Measurements from ENCODE around the gene DDX23.

Gene DDX23

DNA sequence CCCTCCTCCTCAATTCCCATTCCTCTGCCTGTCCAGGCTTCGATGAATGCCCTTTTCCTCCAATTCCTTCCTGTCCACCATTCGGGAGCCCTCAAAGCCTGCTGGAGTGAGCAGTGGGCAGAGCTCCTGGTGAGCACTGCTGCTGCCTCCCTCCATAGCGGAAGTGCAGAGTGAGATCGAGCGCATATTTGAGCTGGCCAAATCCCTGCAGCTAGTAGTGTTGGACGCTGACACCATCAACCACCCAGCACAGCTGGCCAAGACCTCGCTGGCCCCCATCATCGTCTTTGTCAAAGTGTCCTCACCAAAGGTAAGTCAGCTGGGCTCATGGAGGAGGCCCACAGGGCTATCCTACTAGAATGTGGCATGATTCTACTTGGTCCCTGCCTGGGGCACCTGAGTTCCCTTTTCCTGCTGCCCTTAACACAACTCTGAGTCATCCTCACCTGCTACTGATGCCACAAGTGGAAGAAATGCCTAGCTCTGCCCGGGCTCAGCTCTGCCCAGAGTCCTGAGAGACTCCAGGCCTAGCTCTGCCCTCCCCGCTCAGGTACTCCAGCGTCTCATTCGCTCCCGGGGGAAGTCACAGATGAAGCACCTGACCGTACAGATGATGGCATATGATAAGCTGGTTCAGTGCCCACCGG is 25.6 kb downstream of the DDX23 start:
- TF ChIP-seq, protein P1, sequence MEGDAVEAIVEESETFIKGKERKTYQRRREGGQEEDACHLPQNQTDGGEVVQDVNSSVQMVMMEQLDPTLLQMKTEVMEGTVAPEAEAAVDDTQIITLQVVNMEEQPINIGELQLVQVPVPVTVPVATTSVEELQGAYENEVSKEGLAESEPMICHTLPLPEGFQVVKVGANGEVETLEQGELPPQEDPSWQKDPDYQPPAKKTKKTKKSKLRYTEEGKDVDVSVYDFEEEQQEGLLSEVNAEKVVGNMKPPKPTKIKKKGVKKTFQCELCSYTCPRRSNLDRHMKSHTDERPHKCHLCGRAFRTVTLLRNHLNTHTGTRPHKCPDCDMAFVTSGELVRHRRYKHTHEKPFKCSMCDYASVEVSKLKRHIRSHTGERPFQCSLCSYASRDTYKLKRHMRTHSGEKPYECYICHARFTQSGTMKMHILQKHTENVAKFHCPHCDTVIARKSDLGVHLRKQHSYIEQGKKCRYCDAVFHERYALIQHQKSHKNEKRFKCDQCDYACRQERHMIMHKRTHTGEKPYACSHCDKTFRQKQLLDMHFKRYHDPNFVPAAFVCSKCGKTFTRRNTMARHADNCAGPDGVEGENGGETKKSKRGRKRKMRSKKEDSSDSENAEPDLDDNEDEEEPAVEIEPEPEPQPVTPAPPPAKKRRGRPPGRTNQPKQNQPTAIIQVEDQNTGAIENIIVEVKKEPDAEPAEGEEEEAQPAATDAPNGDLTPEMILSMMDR (IDR thresholded peaks at IDR 0.05; ENCODE audit: extremely low read depth, insufficient read depth, missing control alignments), result no peak
- no peak for DNase-seq (ENCODE audit: low spot score)
- in situ Hi-C loops (cut with MboI; ENCODE audit: low pct_unique_long_range_greater_than_20kb, low sequenced_read_pairs, unreplicated experiment), result no loop called here

DNA sequence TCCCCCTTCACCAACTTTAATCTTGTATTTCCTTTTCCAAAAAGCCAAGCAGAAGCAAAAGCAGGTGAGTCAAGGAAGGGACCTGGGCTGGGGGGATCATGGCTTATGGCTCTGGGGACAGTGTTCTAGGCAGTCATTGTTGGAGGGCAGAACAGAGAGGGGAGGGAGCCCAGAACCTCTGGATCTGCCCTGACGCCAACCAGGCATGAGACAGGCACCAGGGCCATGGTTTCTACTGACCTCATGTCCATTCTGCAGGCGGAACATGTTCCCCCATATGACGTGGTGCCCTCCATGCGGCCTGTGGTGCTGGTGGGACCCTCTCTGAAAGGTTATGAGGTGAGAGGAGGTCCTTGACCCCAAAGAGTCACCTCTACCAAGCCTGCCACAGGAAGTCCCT is 27.1 kb downstream of the DDX23 start:
- in situ Hi-C loops (cut with MboI; ENCODE audit: low pct_unique_long_range_greater_than_20kb, low sequenced_read_pairs, unreplicated experiment), result no loop called here
- no peak for DNase-seq (ENCODE audit: low spot score)
- TF ChIP-seq, protein P1 (IDR thresholded peaks at IDR 0.05; ENCODE audit: extremely low read depth, insufficient read depth, missing control alignments), result no peak

DNA sequence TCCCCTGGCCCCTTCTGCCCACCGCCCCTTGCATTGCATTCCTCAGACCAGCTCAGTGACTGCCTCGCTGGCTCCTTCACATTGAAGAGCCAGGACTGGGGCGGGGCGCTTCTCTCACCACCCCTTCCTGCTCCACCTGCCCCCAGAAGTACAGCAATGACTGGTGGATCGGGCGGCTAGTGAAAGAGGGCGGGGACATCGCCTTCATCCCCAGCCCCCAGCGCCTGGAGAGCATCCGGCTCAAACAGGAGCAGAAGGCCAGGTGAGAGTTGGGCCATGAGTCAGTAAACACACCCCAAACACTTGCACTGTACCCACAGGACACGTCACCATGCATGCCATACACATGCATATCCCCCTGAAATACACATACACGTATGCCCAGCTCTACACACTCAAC is 27.9 kb downstream of the DDX23 start:
- no peak for DNase-seq (ENCODE audit: low spot score)
- in situ Hi-C loops (cut with MboI; ENCODE audit: low pct_unique_long_range_greater_than_20kb, low sequenced_read_pairs, unreplicated experiment), result no loop called here
- TF ChIP-seq, protein P1 (IDR thresholded peaks at IDR 0.05; ENCODE audit: extremely low read depth, insufficient read depth, missing control alignments), result no peak

DNA sequence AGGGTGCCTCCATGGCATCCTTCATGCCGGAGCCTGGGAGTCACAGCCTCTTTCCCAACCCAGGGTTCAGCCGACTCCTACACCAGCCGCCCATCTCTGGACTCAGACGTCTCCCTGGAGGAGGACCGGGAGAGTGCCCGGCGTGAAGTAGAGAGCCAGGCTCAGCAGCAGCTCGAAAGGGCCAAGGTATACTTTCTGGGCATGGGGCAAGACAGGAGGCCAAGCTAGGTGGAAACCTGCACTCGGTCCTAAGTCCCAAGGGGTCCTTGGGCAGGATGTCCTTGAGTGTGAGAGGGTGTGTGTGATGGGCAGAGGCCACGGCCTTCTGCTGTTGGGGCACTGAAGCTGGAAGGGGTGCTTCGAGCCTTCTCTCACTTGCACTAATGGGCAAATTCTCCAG is 28.7 kb downstream of the DDX23 start:
- DNase-seq (ENCODE audit: low spot score), result no peak
- TF ChIP-seq, protein P1 (IDR thresholded peaks at IDR 0.05; ENCODE audit: extremely low read depth, insufficient read depth, missing control alignments), result no peak
- in situ Hi-C loops (cut with MboI; ENCODE audit: low pct_unique_long_range_greater_than_20kb, low sequenced_read_pairs, unreplicated experiment), result no loop called here

DNA sequence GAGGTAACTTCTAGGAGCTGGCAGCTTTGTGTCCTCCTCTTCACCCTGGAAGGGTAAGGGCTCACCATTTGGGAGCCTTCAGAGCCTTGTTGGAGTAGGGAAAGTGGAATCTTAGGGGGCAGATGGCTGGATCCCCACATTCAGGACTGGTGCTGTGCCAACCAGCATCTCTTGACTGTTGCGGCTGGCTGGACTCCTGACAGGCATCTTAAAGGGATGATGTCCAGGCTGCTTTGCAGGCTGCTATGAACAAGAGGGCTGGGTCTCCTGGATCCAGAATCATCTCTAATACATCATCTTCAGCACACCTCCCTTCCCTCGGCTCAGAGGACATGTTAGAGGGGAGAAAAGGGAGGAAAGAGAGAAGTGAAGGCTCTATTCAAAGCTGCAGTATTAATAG is 29.3 kb downstream of the DDX23 start:
- no peak for DNase-seq (ENCODE audit: low spot score)
- in situ Hi-C loops (cut with MboI; ENCODE audit: low pct_unique_long_range_greater_than_20kb, low sequenced_read_pairs, unreplicated experiment), result no loop called here
- TF ChIP-seq, protein P1 (IDR thresholded peaks at IDR 0.05; ENCODE audit: extremely low read depth, insufficient read depth, missing control alignments), result no peak

DNA sequence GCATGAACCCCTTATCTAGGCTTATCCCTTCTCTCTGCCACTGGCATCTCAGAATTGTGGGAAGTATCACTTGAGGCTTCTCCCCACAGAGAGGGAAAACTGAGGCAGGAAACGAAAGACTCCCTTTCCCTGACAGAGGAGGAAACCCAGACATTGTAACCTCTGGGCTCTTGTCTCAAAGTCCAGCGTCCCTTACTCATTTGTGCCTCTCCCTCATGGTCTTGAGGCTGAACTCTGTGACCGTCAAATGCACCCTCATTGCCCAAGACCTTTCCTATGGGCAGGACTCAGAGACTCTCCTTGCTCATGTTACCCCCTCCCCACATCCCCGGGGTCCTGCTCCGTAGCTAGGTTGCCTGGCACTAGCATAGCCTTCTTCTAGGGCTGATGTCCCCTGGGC is 29.8 kb downstream of the DDX23 start:
- no peak for DNase-seq (ENCODE audit: low spot score)
- in situ Hi-C loops (cut with MboI; ENCODE audit: low pct_unique_long_range_greater_than_20kb, low sequenced_read_pairs, unreplicated experiment), result no loop called here
- TF ChIP-seq, protein P1 (IDR thresholded peaks at IDR 0.05; ENCODE audit: extremely low read depth, insufficient read depth, missing control alignments), result no peak

All from GM13977 (cell line).